ENCODE data around the gene TBC1D22B. TPM values are rescaled to one million over a fixed set of nuclear protein-coding genes. Genes with fewer than 3 reads are reported as not detected.

The TBC1D22B gene
- total and polyA plus RNA-seq, 2 experiments from 2014 or later = 5.0 to 8.3 TPM

DNA sequence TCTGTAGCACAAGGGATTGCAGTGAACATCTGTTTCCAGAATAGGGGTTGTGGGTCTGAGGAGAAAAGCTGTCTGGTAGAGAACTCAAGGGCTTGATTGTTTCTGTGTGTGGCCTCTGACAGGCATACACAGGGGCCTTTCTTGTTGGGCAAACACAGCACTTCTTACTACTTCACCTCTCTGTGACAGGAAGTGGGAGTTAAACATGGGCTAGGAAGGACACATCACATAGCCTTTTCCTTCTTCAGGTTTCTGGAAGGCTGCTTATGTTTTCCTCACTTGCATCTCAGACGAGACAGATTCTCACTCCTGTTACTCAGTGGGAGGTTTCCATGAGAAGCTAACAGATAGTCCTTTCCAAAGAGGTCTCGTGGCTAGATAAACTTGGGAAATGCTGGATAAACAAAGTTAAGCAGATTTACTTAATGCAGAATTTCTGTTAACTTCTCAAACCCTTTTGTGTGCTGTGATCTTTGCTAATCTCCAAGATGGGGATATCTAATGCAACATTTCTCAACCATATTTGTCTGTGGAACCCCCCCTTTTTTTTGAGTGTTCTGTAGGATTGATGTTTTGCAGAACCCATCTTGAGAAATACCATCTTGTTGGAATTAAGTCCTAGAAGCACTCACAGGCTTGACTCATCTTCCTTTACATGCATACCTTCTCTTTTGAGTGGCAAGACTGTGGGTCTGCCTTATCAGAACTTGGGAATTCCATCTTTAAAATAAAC, 54.3 kb downstream of the TBC1D22B start:
- peaks cover 22% of the 10 kb centered on the region for H3K4me1 ChIP-seq (ENCODE audit: insufficient read depth)
- DNase-seq = peak; percentile 57
- in situ Hi-C loops (cut with MboI) = no loop called here
- H3K36me3 ChIP-seq (ENCODE audit: low read depth) = peaks cover 18% of the 10 kb centered on the region; the same call in 1 of the 2 replicates
- no peak overlapping the region for H3K4me3 ChIP-seq
- no peak overlapping the region for H3K9ac ChIP-seq
- H3K9me3 ChIP-seq (ENCODE audit: low read depth) = no peaks in the 10 kb centered on the region
- peak overlapping the region; percentile 7; the same call in 1 of the 2 replicates for H3K27ac ChIP-seq
- no peaks in the 10 kb centered on the region for H4K20me1 ChIP-seq (ENCODE audit: insufficient read depth)
- H3K79me2 ChIP-seq (ENCODE audit: insufficient read depth) = no peaks in the 10 kb centered on the region
- H3K9me2 ChIP-seq (ENCODE audit: insufficient read depth) = no peaks in the 10 kb centered on the region
- 85 to 89% methylated on average over 2 of the region's 2 CpGs for WGBS, 2 experiments (ENCODE audit: low coverage in 1 of 2, low lambda C conversion rate in 2 of 2, missing lambda C conversion rate in 2 of 2)
- H3K27me3 ChIP-seq (replicated peaks; ENCODE audit: insufficient read depth) = no peaks in the 10 kb centered on the region
- TF ChIP-seq EZH2 (IDR thresholded peaks at IDR 0.05; ENCODE audit: insufficient read depth, poor library complexity, severe bottlenecking) (no peak), EZH2phosphoT487 (IDR thresholded peaks at IDR 0.05; ENCODE audit: insufficient read depth, low read depth) (no peak)
- H2AFZ ChIP-seq = no peak overlapping the region
- peaks cover 19% of the 10 kb centered on the region for H3F3A ChIP-seq (ENCODE audit: insufficient read depth)
- no peak overlapping the region for H3K4me2 ChIP-seq (ENCODE audit: unreplicated experiment)

DNA sequence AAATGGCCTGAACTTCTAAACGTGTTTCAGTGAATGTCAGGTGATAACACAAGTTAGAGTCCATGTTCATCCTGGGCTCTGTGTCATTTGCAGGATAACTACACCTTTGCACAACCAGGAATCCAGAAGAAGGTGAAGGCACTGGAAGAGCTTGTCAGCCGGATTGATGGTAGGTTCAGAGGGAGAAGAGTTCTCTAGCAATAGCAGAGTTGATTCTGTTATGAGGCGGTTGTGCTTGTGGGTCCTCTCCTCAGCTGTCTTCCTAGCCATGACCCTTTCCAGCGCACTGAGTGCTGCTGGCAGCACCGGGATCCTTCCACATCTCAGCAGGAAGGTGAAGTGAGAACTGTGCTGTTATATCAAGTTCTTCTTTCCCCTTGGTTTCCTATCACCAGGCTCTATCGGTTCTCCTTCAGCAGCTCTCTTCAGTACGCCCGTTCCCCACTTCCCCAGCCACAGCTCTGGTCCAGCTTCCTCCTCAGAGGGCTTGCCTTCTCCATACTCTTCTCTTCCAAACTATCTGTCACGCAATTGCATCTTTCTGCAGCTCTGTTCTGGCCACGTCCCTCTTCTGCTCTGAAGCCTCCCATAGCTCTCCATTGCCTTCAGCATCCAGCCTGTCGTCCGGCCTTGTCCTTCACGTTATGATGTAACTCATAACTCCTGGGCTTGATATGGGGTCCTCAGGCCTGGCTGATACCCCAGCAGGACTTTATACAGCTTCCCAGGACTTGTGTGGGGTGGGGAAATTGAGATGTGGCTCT, 56.3 kb downstream of the TBC1D22B start:
- H3K4me3 ChIP-seq = no peak overlapping the region
- no peak overlapping the region for H3K9ac ChIP-seq
- no peaks in the 10 kb centered on the region for H4K20me1 ChIP-seq (ENCODE audit: insufficient read depth)
- H3K27ac ChIP-seq = no peak overlapping the region
- H2AFZ ChIP-seq = no peak overlapping the region
- no peak overlapping the region for H3K4me2 ChIP-seq (ENCODE audit: unreplicated experiment)
- H3K9me2 ChIP-seq (ENCODE audit: insufficient read depth) = no peaks in the 10 kb centered on the region
- H3K4me1 ChIP-seq (ENCODE audit: insufficient read depth) = peaks cover 13% of the 10 kb centered on the region
- no peak for DNase-seq
- peaks cover 19% of the 10 kb centered on the region for H3F3A ChIP-seq (ENCODE audit: insufficient read depth)
- WGBS, 2 experiments (ENCODE audit: low coverage in 1 of 2, low lambda C conversion rate in 2 of 2, missing lambda C conversion rate in 2 of 2) = 96 to 97% methylated on average over 13 of the region's 13 CpGs
- H3K79me2 ChIP-seq (ENCODE audit: insufficient read depth) = no peaks in the 10 kb centered on the region
- H3K27me3 ChIP-seq (replicated peaks; ENCODE audit: insufficient read depth) = no peaks in the 10 kb centered on the region
- TF ChIP-seq EZH2phosphoT487 (IDR thresholded peaks at IDR 0.05; ENCODE audit: insufficient read depth, low read depth) (no peak), EZH2 (IDR thresholded peaks at IDR 0.05; ENCODE audit: insufficient read depth, poor library complexity, severe bottlenecking) (no peak)
- H3K9me3 ChIP-seq (ENCODE audit: low read depth) = no peaks in the 10 kb centered on the region
- in situ Hi-C loops (cut with MboI) = no loop called here
- H3K36me3 ChIP-seq (ENCODE audit: low read depth) = peaks cover 25% of the 10 kb centered on the region; the same call in 1 of the 2 replicates

DNA sequence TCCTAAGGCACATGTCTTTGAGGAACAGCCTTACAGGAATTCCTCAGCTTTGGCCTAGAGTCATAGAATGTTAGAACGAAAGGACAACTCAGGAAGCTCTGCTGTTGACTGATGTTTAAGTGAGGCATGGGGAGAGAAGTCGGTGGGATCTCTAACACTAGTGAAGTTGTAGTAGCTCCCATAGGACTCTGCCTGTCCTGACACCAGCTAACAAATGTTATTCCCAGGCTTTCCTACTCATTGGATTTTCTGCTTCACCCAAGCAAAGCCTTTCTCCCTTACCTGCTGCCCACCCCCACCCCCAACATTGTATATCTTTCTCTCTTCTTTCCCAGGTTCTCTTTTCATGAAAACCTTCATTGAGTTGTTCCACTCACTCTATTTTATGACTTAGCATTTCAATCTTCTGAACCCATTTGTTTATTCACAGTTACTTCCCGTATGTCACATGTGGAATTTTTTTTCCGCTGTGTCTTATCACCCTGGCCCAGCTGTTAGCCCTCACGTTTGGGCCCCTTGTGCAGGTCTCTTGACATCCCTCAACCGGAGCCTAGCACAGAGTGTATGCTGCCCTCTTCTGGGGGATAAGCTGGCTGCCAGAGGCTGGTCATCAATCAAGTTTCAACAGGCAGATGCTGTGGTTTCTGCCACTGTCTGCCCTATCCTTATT, 57.0 kb downstream of the TBC1D22B start:
- Histone ChIP-seq H3K79me2 (ENCODE audit: insufficient read depth) (no peaks in the 10 kb centered on the region), H3K4me1 (ENCODE audit: insufficient read depth) (peaks cover 19% of the 10 kb centered on the region), H3K9ac (no peak overlapping the region), H3K9me3 (ENCODE audit: low read depth) (no peaks in the 10 kb centered on the region), H2AFZ (no peak overlapping the region), H3K4me2 (ENCODE audit: unreplicated experiment) (no peak overlapping the region), H3K27ac (no peak overlapping the region), H3K27me3 (replicated peaks; ENCODE audit: insufficient read depth) (no peaks in the 10 kb centered on the region), H4K20me1 (ENCODE audit: insufficient read depth) (no peaks in the 10 kb centered on the region), H3K4me3 (no peak overlapping the region), H3K9me2 (ENCODE audit: insufficient read depth) (no peaks in the 10 kb centered on the region), H3F3A (ENCODE audit: insufficient read depth) (peaks cover 19% of the 10 kb centered on the region), H3K36me3 (ENCODE audit: low read depth) (peaks cover 25% of the 10 kb centered on the region; the same call in 1 of the 2 replicates)
- no peak for TF ChIP-seq EZH2phosphoT487 (IDR thresholded peaks at IDR 0.05; ENCODE audit: insufficient read depth, low read depth)
- no peak for TF ChIP-seq EZH2 (IDR thresholded peaks at IDR 0.05; ENCODE audit: insufficient read depth, poor library complexity, severe bottlenecking)
- 81 to 82% methylated on average over 6 of the region's 6 CpGs for WGBS, 2 experiments (ENCODE audit: low coverage in 1 of 2, low lambda C conversion rate in 2 of 2, missing lambda C conversion rate in 2 of 2)
- DNase-seq = peak; percentile 30
- in situ Hi-C loops (cut with MboI) = no loop called here

DNA sequence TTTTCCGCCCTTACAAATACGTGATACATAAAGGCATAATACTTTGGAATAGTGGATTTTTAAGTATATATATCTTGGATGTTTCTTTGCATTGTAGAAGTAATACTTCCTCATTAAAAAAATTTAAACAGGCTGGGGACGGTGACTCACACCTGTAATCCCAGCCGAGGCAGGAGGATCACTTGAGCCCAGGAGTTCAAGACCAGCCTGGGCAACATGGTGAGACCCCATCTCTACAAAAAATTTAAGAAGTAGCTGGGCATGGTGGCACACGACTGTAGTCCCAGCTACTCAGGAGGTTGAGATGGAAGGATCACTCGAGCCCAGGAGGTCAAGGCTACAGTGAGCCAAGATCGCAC, 57.6 kb downstream of the TBC1D22B start:
- H3K79me2 ChIP-seq (ENCODE audit: insufficient read depth) = no peaks in the 10 kb centered on the region
- 88 to 96% methylated on average over 7 of the region's 7 CpGs for WGBS, 2 experiments (ENCODE audit: low coverage in 1 of 2, low lambda C conversion rate in 2 of 2, missing lambda C conversion rate in 2 of 2)
- H3K4me3 ChIP-seq = no peak overlapping the region
- H3K36me3 ChIP-seq (ENCODE audit: low read depth) = peaks cover 29% of the 10 kb centered on the region; the same call in 1 of the 2 replicates
- H3K27ac ChIP-seq = no peak overlapping the region
- H3K9me3 ChIP-seq (ENCODE audit: low read depth) = no peaks in the 10 kb centered on the region
- H3F3A ChIP-seq (ENCODE audit: insufficient read depth) = peaks cover 19% of the 10 kb centered on the region
- no peaks in the 10 kb centered on the region for H3K27me3 ChIP-seq (replicated peaks; ENCODE audit: insufficient read depth)
- H3K4me2 ChIP-seq (ENCODE audit: unreplicated experiment) = no peak overlapping the region
- H3K9ac ChIP-seq = no peak overlapping the region
- H3K4me1 ChIP-seq (ENCODE audit: insufficient read depth) = peaks cover 25% of the 10 kb centered on the region
- no peak overlapping the region for H2AFZ ChIP-seq
- H3K9me2 ChIP-seq (ENCODE audit: insufficient read depth) = no peaks in the 10 kb centered on the region
- DNase-seq = no peak
- in situ Hi-C loops (cut with MboI) = no loop called here
- no peaks in the 10 kb centered on the region for H4K20me1 ChIP-seq (ENCODE audit: insufficient read depth)
- no peak for TF ChIP-seq EZH2phosphoT487 (IDR thresholded peaks at IDR 0.05; ENCODE audit: insufficient read depth, low read depth)
- TF ChIP-seq EZH2 (IDR thresholded peaks at IDR 0.05; ENCODE audit: insufficient read depth, poor library complexity, severe bottlenecking) = no peak
